H1 (cell line): Measurements from ENCODE around the gene PLEKHO1. TPM values are rescaled to one million over a fixed set of nuclear protein-coding genes. Genes with fewer than 3 reads are reported as not detected.

Source experiments
- CTCF ChIA-PET: fragments of 300-600 bp; sonication (Branson Sonifier 250); formaldehyde crosslinking; loops from one replicate; lab custom pipeline; 2021; ENCODE audit not compliant: partially characterized antibody; lab: Charles Lee
- POLR2A ChIA-PET: fragments of 300-600 bp; sonication (Branson Sonifier 250); formaldehyde crosslinking; loops from one replicate; lab custom pipeline; 2021; ENCODE audit warnings: inconsistent platforms; ENCODE audit not compliant: partially characterized antibody; lab: Charles Lee
- DNase-seq, 2 experiments: peaks; one replicate each; pipeline versions ENCODE4 v3.0.0 to v3.0.0-alpha.2; 2010 to 2022; ENCODE audit warnings: low spot score in 2 of 2, low read depth in 1 of 2, mixed read lengths in 1 of 2
- FAIRE-seq: peaks from 2 replicates; lab custom pipeline; 2011; peaks lifted over from hg19 to GRCh38; lab: Jason Lieb, UNC
- H2AFZ ChIP-seq: 2 replicates; pipeline ENCODE4 v1.8.1; 2012; ENCODE audit warnings: low read length, inconsistent platforms
- H2AK5ac ChIP-seq: 2 replicates; pipeline ENCODE4 v1.6.1; 2013; ENCODE audit warnings: low read depth, low read length
- H2BK120ac ChIP-seq: replicated peaks from 2 replicates; pipeline ENCODE3; 2013; ENCODE audit warnings: low read depth, low read length, inconsistent platforms
- H2BK12ac ChIP-seq: 2 replicates; pipeline ENCODE4 v1.6.1; 2013; ENCODE audit warnings: low read depth, low read length
- H2BK15ac ChIP-seq: 2 replicates; pipeline ENCODE4 v1.6.1; 2013; ENCODE audit warnings: low read length
- H2BK20ac ChIP-seq: 2 replicates; pipeline ENCODE4 v1.6.1; 2013; ENCODE audit warnings: low read length
- H2BK5ac ChIP-seq: 2 replicates; pipeline ENCODE4 v1.6.1; 2013; ENCODE audit warnings: low read depth, low read length
- H3K14ac ChIP-seq: 2 replicates; pipeline ENCODE4 v1.6.1; 2013; ENCODE audit warnings: inconsistent platforms; ENCODE audit not compliant: insufficient read length
- H3K18ac ChIP-seq: 2 replicates; pipeline ENCODE4 v1.6.1; 2013; ENCODE audit warnings: low read length; ENCODE audit errors: extremely low read depth
- H3K23ac ChIP-seq: 2 replicates; pipeline ENCODE4 v1.6.1; 2013; ENCODE audit warnings: inconsistent platforms; ENCODE audit not compliant: insufficient read length
- H3K23me2 ChIP-seq: 2 replicates; pipeline ENCODE4 v1.6.1; 2013; ENCODE audit warnings: low read depth, low read length
- H3K27ac ChIP-seq: 2 replicates; pipeline ENCODE4 v1.6.1; 2011; ENCODE audit warnings: low read depth, low read length, inconsistent platforms
- H3K27me3 ChIP-seq, 4 experiments: replicated peaks in 1 of 4; 1 replicate in 1 of 4; 2 replicates in 3 of 4; pipeline versions ENCODE4 v1.6.1 to v1.8.1; 2011 to 2013; ENCODE audit warnings: low read length in 3 of 4, mild to moderate bottlenecking in 3 of 4, inconsistent platforms in 2 of 4, mixed read lengths in 2 of 4, moderate library complexity in 1 of 4; ENCODE audit not compliant: control insufficient read depth in 3 of 4, insufficient read depth in 3 of 4; ENCODE audit errors: extremely low read depth in 1 of 4
- H3K36me3 ChIP-seq, 4 experiments: 2 replicates each; pipeline versions ENCODE4 v1.6.1 to v1.8.1; 2011 to 2013; ENCODE audit warnings: mild to moderate bottlenecking in 4 of 4, low read length in 3 of 4, moderate library complexity in 2 of 4, control low read depth in 1 of 4, inconsistent platforms in 1 of 4; ENCODE audit not compliant: insufficient read depth in 4 of 4, control insufficient read depth in 2 of 4
- H3K4ac ChIP-seq: replicated peaks from 2 replicates; pipeline ENCODE3; 2013; ENCODE audit warnings: low read length, low read depth, mixed read lengths, inconsistent platforms; ENCODE audit not compliant: insufficient read length
- H3K4me1 ChIP-seq, 4 experiments: replicated peaks in 1 of 4; 1 replicate in 1 of 4; 2 replicates in 3 of 4; pipeline versions ENCODE4 v1.6.1 to v1.8.1; 2011 to 2013; ENCODE audit warnings: low read length in 3 of 4, inconsistent platforms in 2 of 4, mixed read lengths in 1 of 4; ENCODE audit not compliant: insufficient read depth in 4 of 4, control insufficient read depth in 3 of 4
- H3K4me2 ChIP-seq, 2 experiments: 2 replicates each; pipeline versions ENCODE4 v1.6.1 to v1.8.1; 2011 to 2013; ENCODE audit warnings: low read depth in 2 of 2, low read length in 2 of 2, control low read depth in 1 of 2, inconsistent platforms in 1 of 2, mild to moderate bottlenecking in 1 of 2; ENCODE audit not compliant: insufficient read depth in 1 of 2
- H3K4me3 ChIP-seq, 4 experiments: fragments of 200-600, 300-600 bp in 1 of 4; sonication (generic), shearing (Covaris generic), sonication (Bioruptor Twin) in 1 of 4; 2 replicates each; pipeline versions ENCODE4 v1.5.1 to v1.8.1; 2011 to 2016; ENCODE audit warnings: low read length in 4 of 4, low read depth in 3 of 4, control low read depth in 2 of 4, inconsistent platforms in 2 of 4, mild to moderate bottlenecking in 2 of 4, mixed read lengths in 1 of 4, moderate library complexity in 1 of 4; ENCODE audit not compliant: insufficient read depth in 2 of 4; ENCODE audit errors: extremely low read depth in 1 of 4
- H3K56ac ChIP-seq: replicated peaks from 2 replicates; pipeline ENCODE3; 2013; ENCODE audit warnings: low read depth, mild to moderate bottlenecking, mixed read lengths, low read length, inconsistent platforms; ENCODE audit not compliant: insufficient read length
- H3K79me1 ChIP-seq: 2 replicates; pipeline ENCODE4 v1.6.1; 2013; ENCODE audit warnings: low read depth, low read length, control low read depth
- H3K79me2 ChIP-seq, 2 experiments: 2 replicates each; pipeline versions ENCODE4 v1.6.1 to v1.8.1; 2012 to 2013; ENCODE audit warnings: low read length in 2 of 2, mild to moderate bottlenecking in 2 of 2, inconsistent platforms in 1 of 2; ENCODE audit not compliant: insufficient read depth in 2 of 2, control insufficient read depth in 1 of 2
- H3K9ac ChIP-seq, 4 experiments: replicated peaks in 1 of 4; 1 replicate in 1 of 4; 2 replicates in 3 of 4; pipeline versions ENCODE4 v1.6.1 to v1.8.1; 2011 to 2013; ENCODE audit warnings: low read depth in 3 of 4, low read length in 3 of 4, control low read depth in 2 of 4, mild to moderate bottlenecking in 2 of 4, moderate library complexity in 2 of 4, inconsistent platforms in 1 of 4; ENCODE audit errors: extremely low read depth in 1 of 4
- H3K9me3 ChIP-seq, 2 experiments: 2 replicates each; pipeline versions ENCODE4 v1.6.1 to v1.8.1; 2012 to 2013; ENCODE audit warnings: mild to moderate bottlenecking in 2 of 2, moderate library complexity in 2 of 2, control low read depth in 1 of 2, inconsistent platforms in 1 of 2, low read depth in 1 of 2, low read length in 1 of 2, mixed read lengths in 1 of 2; ENCODE audit not compliant: insufficient read depth in 2 of 2
- H4K20me1 ChIP-seq, 2 experiments: replicated peaks in 1 of 2; 2 replicates each; pipeline versions ENCODE3 to v1.8.1; 2011 to 2013; ENCODE audit warnings: inconsistent platforms in 2 of 2, low read length in 2 of 2, mild to moderate bottlenecking in 1 of 2; ENCODE audit not compliant: insufficient read depth in 2 of 2, control insufficient read depth in 1 of 2
- H4K5ac ChIP-seq: 2 replicates; pipeline ENCODE4 v1.6.1; 2013; ENCODE audit warnings: low read length, low read depth, mixed read lengths, inconsistent platforms; ENCODE audit not compliant: insufficient read length
- H4K8ac ChIP-seq: 2 replicates; pipeline ENCODE4 v1.8.0; 2013; ENCODE audit warnings: mild to moderate bottlenecking, moderate library complexity, low read length, inconsistent platforms; ENCODE audit not compliant: insufficient read depth; ENCODE audit errors: extremely low read depth
- H4K91ac ChIP-seq: replicated peaks from 2 replicates; pipeline ENCODE3; 2013; ENCODE audit warnings: low read length, mixed read lengths, inconsistent platforms; ENCODE audit not compliant: insufficient read length
- BCL11A ChIP-seq, 2 experiments: IDR thresholded peaks; one replicate each; pipeline ENCODE4 v1.6.1; 2011; ENCODE audit warnings: low read depth in 2 of 2, low read length in 2 of 2, mild to moderate bottlenecking in 2 of 2
- CHD1 ChIP-seq: IDR thresholded peaks from 2 replicates; pipeline ENCODE4 v1.6.1; 2012; ENCODE audit warnings: low read depth, low read length, improper control_type of control experiment
- CREB1 ChIP-seq: IDR thresholded peaks from 2 replicates; pipeline ENCODE4 v1.6.1; 2012; ENCODE audit warnings: inconsistent platforms
- GABPA ChIP-seq: IDR thresholded peaks from 2 replicates; pipeline ENCODE4 v1.6.1; 2011; ENCODE audit warnings: mild to moderate bottlenecking, low read length, moderate library complexity, borderline replicate concordance; ENCODE audit not compliant: insufficient read depth
- HDAC2 ChIP-seq, 2 experiments: fragments of 300-600 bp in 1 of 2; sonication (generic) in 1 of 2; IDR thresholded peaks; 2 replicates each; pipeline ENCODE4 v1.6.1; 2011 to 2012; ENCODE audit warnings: low read depth in 2 of 2, low read length in 2 of 2, mild to moderate bottlenecking in 2 of 2, moderate library complexity in 2 of 2, borderline replicate concordance in 1 of 2, inconsistent platforms in 1 of 2
- HDAC6 ChIP-seq: IDR thresholded peaks from one replicate; pipeline ENCODE4 v1.7.1; 2012; ENCODE audit warnings: low read depth, mild to moderate bottlenecking, inconsistent platforms, low read length, moderate library complexity
- KDM1A ChIP-seq: fragments of 200-600, 300-600 bp; sonication (generic); IDR thresholded peaks from 2 replicates; pipeline ENCODE4 v1.7.1; 2016; ENCODE audit warnings: mild to moderate bottlenecking, low read length, borderline replicate concordance
- NANOG ChIP-seq: IDR thresholded peaks from 2 replicates; pipeline ENCODE4 v1.6.1; 2011; ENCODE audit warnings: low read length, low read depth, mild to moderate bottlenecking, inconsistent platforms; ENCODE audit not compliant: insufficient read depth, poor library complexity, severe bottlenecking
- NRF1 ChIP-seq: IDR thresholded peaks from 2 replicates; pipeline ENCODE4 v1.6.1; 2011; ENCODE audit warnings: mild to moderate bottlenecking, low read depth, low read length, improper control_type of control experiment
- PHF8 ChIP-seq: fragments of 200-600 bp; sonication (generic); conservative IDR thresholded peaks from 2 replicates; pipeline ENCODE4 v1.7.1; 2012; ENCODE audit warnings: low read depth, mild to moderate bottlenecking, inconsistent platforms, low read length, moderate library complexity
- POU5F1 ChIP-seq: IDR thresholded peaks from 2 replicates; pipeline ENCODE4 v1.6.1; 2011; ENCODE audit warnings: low read depth, mild to moderate bottlenecking, low read length, moderate library complexity
- RXRA ChIP-seq: IDR thresholded peaks from 2 replicates; pipeline ENCODE4 v1.6.1; 2011; ENCODE audit warnings: low read depth, mild to moderate bottlenecking, low read length, moderate library complexity; ENCODE audit not compliant: insufficient read depth
- SP1 ChIP-seq: IDR thresholded peaks from 2 replicates; pipeline ENCODE4 v1.6.1; 2011; ENCODE audit warnings: low read depth, low read length
- WGBS, 2 experiments: shearing (Covaris generic) in 1 of 2; methylation state at CpG; one replicate each; pipeline versions ENCODE4 v1.1.6 to v1.1.7; 2013 to 2015; ENCODE audit warnings: low lambda C conversion rate in 2 of 2, mixed read lengths in 2 of 2, inconsistent platforms in 1 of 2, low coverage in 1 of 2, missing lambda C conversion rate in 1 of 2; ENCODE audit not compliant: insufficient replicate concordance in 2 of 2, insufficient coverage in 1 of 2, insufficient read length in 1 of 2; ENCODE audit errors: extremely low coverage in 1 of 2, missing lambda C conversion rate in 1 of 2; 5-methylcytosine and 5-hydroxymethylcytosine counted together
- polyA plus RNA-seq, 7 experiments: library from polyadenylated mRNA; depleted of rRNA in 3 of 7; stranded (reverse) in 5 of 7; unstranded in 2 of 7; fragments of >200 nt in 5 of 7; fragments of 200-250 nt in 2 of 7; gene quantifications; 1 replicate in 5 of 7; 2 replicates in 1 of 7; 4 replicates in 1 of 7; pipeline versions ENCODE4 v1.2.1 to v1.2.3, GENCODE V29; 2011 to 2013; ENCODE audit warnings: missing spikeins in 2 of 7, mixed read lengths in 2 of 7
- total RNA-seq: library from RNA; stranded (reverse); fragmentation: NEBNext Ultra II Directional; extraction: Animal tissue kit (Norgen Biotek cat#: 25700); gene quantifications from 2 replicates; pipeline ENCODE4 v1.2.1, GENCODE V29; 2021

The PLEKHO1 gene
- total and polyA plus RNA-seq, 2 of the 8 experiments (the other 6 are each of a cell fraction or from before 2014, with no cell fraction given) = 23.2 to 37.0 TPM

DNA sequence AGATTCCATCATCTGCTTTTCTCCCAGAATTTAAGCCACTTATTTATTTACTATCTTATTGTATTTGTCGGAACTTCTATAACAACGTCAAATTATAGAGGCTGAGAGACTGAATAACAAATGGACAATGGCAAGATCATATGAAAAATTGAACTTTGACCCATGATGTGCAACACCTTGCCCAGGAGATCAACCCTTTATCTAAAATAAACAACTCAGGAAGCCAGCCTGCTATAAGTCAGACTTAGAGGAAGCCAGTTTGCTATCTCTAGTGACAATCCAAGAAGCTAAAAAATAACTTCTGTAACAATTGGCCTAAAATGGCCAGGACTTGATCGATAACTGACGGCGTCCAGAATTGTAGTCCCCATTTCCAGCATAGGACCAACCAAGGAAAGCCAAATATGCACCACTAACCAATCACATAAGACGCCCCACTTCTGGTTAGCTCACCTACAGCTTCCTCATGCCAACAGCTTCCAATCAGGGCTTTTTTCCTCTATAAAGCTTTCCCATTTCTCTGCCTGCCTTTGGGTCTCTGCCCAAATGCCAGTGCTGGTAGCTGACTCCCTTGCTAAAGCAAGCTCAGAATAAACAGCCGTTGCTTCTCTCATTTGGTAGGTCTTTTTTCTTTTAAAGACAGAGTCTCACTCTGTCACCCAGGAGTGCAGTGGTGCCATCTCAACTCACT, 57.7 kb downstream of the PLEKHO1 start:
- H3K4me1 ChIP-seq = no peaks in the 10 kb centered on the region; a peak in 1 of 7 replicates
- no peaks in the 10 kb centered on the region for H4K20me1 ChIP-seq
- no peak overlapping the region for H3K27ac ChIP-seq
- H3K9ac ChIP-seq = no peak overlapping the region
- no peak overlapping the region for H2BK20ac ChIP-seq
- H3K18ac ChIP-seq = no peak overlapping the region
- no peak overlapping the region for H2AFZ ChIP-seq
- no peak overlapping the region for H2BK120ac ChIP-seq
- no peak overlapping the region for H3K4me2 ChIP-seq
- ChIA-PET CTCF (interaction anchor here (0.8 to 1.0 kb wide), 2 partner anchors 17 to 21 kb away, joined by 3 read pairs; no protein-coding TSS in a partner anchor), POLR2A (interaction anchor here (0.7 kb wide), 1 partner anchor 89 kb away, joined by 3 read pairs; no protein-coding TSS in a partner anchor)
- no peak overlapping the region for H3K14ac ChIP-seq
- no peak overlapping the region for H2BK15ac ChIP-seq
- FAIRE-seq (no peak), DNase-seq (no peak)
- no peaks in the 10 kb centered on the region for H3K36me3 ChIP-seq
- H3K79me1 ChIP-seq = no peaks in the 10 kb centered on the region
- no peaks in the 10 kb centered on the region for H3K27me3 ChIP-seq
- no peaks in the 10 kb centered on the region for H3K9me3 ChIP-seq
- H4K91ac ChIP-seq = no peak overlapping the region
- 94% methylated on average over 7 of the region's 7 CpGs; no CpG with 5 or more reads in 1 of the 2 experiments for WGBS, 2 experiments
- H3K23ac ChIP-seq = no peak overlapping the region
- H4K8ac ChIP-seq = no peak overlapping the region
- no peak overlapping the region for H3K4me3 ChIP-seq
- no peak overlapping the region for H3K56ac ChIP-seq
- H3K4ac ChIP-seq = no peak overlapping the region
- H2BK5ac ChIP-seq = no peak overlapping the region
- H4K5ac ChIP-seq = no peak overlapping the region
- no peaks in the 10 kb centered on the region for H3K23me2 ChIP-seq
- no peak overlapping the region for H2BK12ac ChIP-seq
- no peak overlapping the region for H2AK5ac ChIP-seq
- H3K79me2 ChIP-seq = no peaks in the 10 kb centered on the region
- TF ChIP-seq RXRA (no peak), HDAC2 (IDR thresholded peaks at IDR 0.05; ENCODE audit: borderline replicate concordance in 1 of 2, low read depth in 2 of 2, low read length in 2 of 2) (no peak), PHF8 (no peak), HDAC6 (no peak), NANOG (no peak), SP1 (no peak), BCL11A (IDR thresholded peaks at IDR 0.05; ENCODE audit: low read depth in 2 of 2, low read length in 2 of 2) (no peak), KDM1A (no peak), GABPA (no peak), NRF1 (no peak), POU5F1 (no peak), CREB1 (no peak), CHD1 (no peak)
